GM19351 (cell line): ENCODE measurements around the gene CNTN4.

ENCODE experiments used
- ATAC-seq: cut with Tn5 transposase; IDR thresholded peaks from one replicate; pipeline ENCODE4 v1.9.1; 2021; ENCODE audit warnings: mild to moderate bottlenecking, moderate library complexity; ENCODE audit not compliant: unreplicated experiment

The CNTN4 gene

GRCh38 chr3:2512881-2513280 lies 414.2 kb downstream of the CNTN4 start:
- ATAC-seq: no peak

GRCh38 chr3:2513986-2514385 lies 415.3 kb downstream of the CNTN4 start:
- no peak for ATAC-seq

GRCh38 chr3:2516762-2517441 lies 418.2 kb downstream of the CNTN4 start:
- ATAC-seq: no peak

- no peak for ATAC-seq
Measured at GRCh38 chr3:2517500-2518172, 419.0 kb downstream of the CNTN4 start.

- no peak for ATAC-seq
Measured at GRCh38 chr3:2523281-2523836, 424.7 kb downstream of the CNTN4 start.

- no peak for ATAC-seq
Measured at GRCh38 chr3:2525968-2526367, 427.3 kb downstream of the CNTN4 start.

- ATAC-seq: peak; percentile 20
Measured at GRCh38 chr3:2526926-2527325, 428.3 kb downstream of the CNTN4 start.

GRCh38 chr3:2527328-2527727 lies 428.7 kb downstream of the CNTN4 start:
- peak; percentile 47 for ATAC-seq

- peak; percentile 46 for ATAC-seq
Measured at GRCh38 chr3:2534767-2535166, 436.1 kb downstream of the CNTN4 start.

- no peak for ATAC-seq
Measured at GRCh38 chr3:2535206-2535605, 436.5 kb downstream of the CNTN4 start.

- no peak for ATAC-seq
Measured at GRCh38 chr3:2536575-2536974, 437.9 kb downstream of the CNTN4 start.

GRCh38 chr3:2540115-2540514 lies 441.4 kb downstream of the CNTN4 start:
- ATAC-seq: no peak

- no peak for ATAC-seq
Measured at GRCh38 chr3:2543247-2543646, 444.6 kb downstream of the CNTN4 start.

GRCh38 chr3:2544212-2544611 lies 445.5 kb downstream of the CNTN4 start:
- ATAC-seq: no peak

GRCh38 chr3:2544718-2545117 lies 446.1 kb downstream of the CNTN4 start:
- ATAC-seq: no peak

- ATAC-seq: no peak
Measured at GRCh38 chr3:2547049-2547448, 448.4 kb downstream of the CNTN4 start.

GRCh38 chr3:2554656-2555055 lies 456.0 kb downstream of the CNTN4 start:
- ATAC-seq: no peak

- ATAC-seq: no peak
Measured at GRCh38 chr3:2558796-2559195, 460.1 kb downstream of the CNTN4 start.

GRCh38 chr3:2567451-2567850 lies 468.8 kb downstream of the CNTN4 start:
- ATAC-seq: no peak

GRCh38 chr3:2568156-2568555 lies 469.5 kb downstream of the CNTN4 start:
- no peak for ATAC-seq

GRCh38 chr3:2568929-2569328 lies 470.3 kb downstream of the CNTN4 start:
- no peak for ATAC-seq

- ATAC-seq: no peak
Measured at GRCh38 chr3:2577571-2577970, 478.9 kb downstream of the CNTN4 start.
